Endodermal cell (in vitro differentiated cells): Measurements from ENCODE around the gene PARP3. TPM values are rescaled to one million over a fixed set of nuclear protein-coding genes. Genes with fewer than 3 reads are reported as not detected.
A peak's percentile ranks its signal among the peaks of the same experiment; 100 is the strongest.

Source experiments
- DNase-seq: peaks from one replicate; pipeline ENCODE4 v3.0.0-alpha.2; 2017
- H3K27ac ChIP-seq: 2 replicates; pipeline ENCODE4 v1.5.1; 2013; ENCODE audit warnings: mild to moderate bottlenecking, low read depth, low read length, moderate library complexity
- H3K27me3 ChIP-seq: 2 replicates; pipeline ENCODE4 v1.6.1; 2013; ENCODE audit warnings: mild to moderate bottlenecking, low read length, moderate library complexity; ENCODE audit not compliant: insufficient read depth, control insufficient read depth, poor library complexity, severe bottlenecking
- H3K36me3 ChIP-seq: 2 replicates; pipeline ENCODE4 v1.7.0; 2013; ENCODE audit warnings: mild to moderate bottlenecking, low read length, moderate library complexity; ENCODE audit not compliant: control insufficient read depth, insufficient read depth
- H3K4me1 ChIP-seq: one replicate; pipeline ENCODE4 v1.7.0; 2013; ENCODE audit warnings: low read length; ENCODE audit not compliant: control insufficient read depth, insufficient read depth
- H3K4me3 ChIP-seq: 2 replicates; pipeline ENCODE4 v1.5.1; 2013; ENCODE audit warnings: mild to moderate bottlenecking, low read length, moderate library complexity
- H3K9ac ChIP-seq: 2 replicates; pipeline ENCODE4 v1.6.1; 2013; ENCODE audit warnings: mild to moderate bottlenecking, low read length, moderate library complexity; ENCODE audit not compliant: poor library complexity, severe bottlenecking; ENCODE audit errors: extremely low read depth
- H3K9me3 ChIP-seq: 2 replicates; pipeline ENCODE4 v1.6.1; 2013; ENCODE audit warnings: mild to moderate bottlenecking, low read length, moderate library complexity; ENCODE audit not compliant: control insufficient read depth
- H3K27ac Mint-ChIP-seq: 2 replicates; pipeline ENCODE4 v1.8.0; 2020; ENCODE audit warnings: mixed read lengths
- H3K27me3 Mint-ChIP-seq: 2 replicates; pipeline ENCODE4 v1.8.0; 2021; ENCODE audit warnings: mild to moderate bottlenecking, mixed read lengths; ENCODE audit not compliant: insufficient read depth
- H3K36me3 Mint-ChIP-seq: 2 replicates; pipeline ENCODE4 v1.8.0; 2020; ENCODE audit warnings: low read depth, mixed read lengths
- H3K4me1 Mint-ChIP-seq: 2 replicates; pipeline ENCODE4 v1.8.0; 2020; ENCODE audit warnings: mixed read lengths
- H3K4me3 Mint-ChIP-seq: 2 replicates; pipeline ENCODE4 v1.8.0; 2020; ENCODE audit warnings: mild to moderate bottlenecking, moderate library complexity, mixed read lengths
- H3K9me3 Mint-ChIP-seq: 2 replicates; pipeline ENCODE4 v1.8.0; 2020; ENCODE audit warnings: mild to moderate bottlenecking, mixed read lengths
- WGBS, 2 experiments: methylation state at CpG; one replicate each; pipeline versions ENCODE4 v1.1.5 to v1.1.7; 2013; ENCODE audit warnings: missing lambda C conversion rate in 2 of 2, mixed read lengths in 1 of 2; ENCODE audit not compliant: insufficient coverage in 1 of 2, insufficient read length in 1 of 2; 5-methylcytosine and 5-hydroxymethylcytosine counted together
- total RNA-seq, 2 donors: library from RNA; stranded (reverse); fragmentation: NEBNext Ultra II Directional in 1 of 2; extraction: Animal tissue kit (Norgen Biotek cat#: 25700) in 1 of 2; gene quantifications; 2 replicates in 1 of 2; 3 replicates in 1 of 2; pipeline ENCODE4 v1.2.1, GENCODE V29; 2021
- TF ChIP-seq, protein P1 (sequence below): fragments of 200-600 bp; sonication (generic); conservative IDR thresholded peaks from 2 replicates; pipeline ENCODE4 v1.5.0; 2021; ENCODE audit warnings: antibody characterized with exemption, mild to moderate bottlenecking

Gene PARP3
- total RNA-seq, 2 donors from 2014 or later = 4.5 to 5.7 TPM

DNA sequence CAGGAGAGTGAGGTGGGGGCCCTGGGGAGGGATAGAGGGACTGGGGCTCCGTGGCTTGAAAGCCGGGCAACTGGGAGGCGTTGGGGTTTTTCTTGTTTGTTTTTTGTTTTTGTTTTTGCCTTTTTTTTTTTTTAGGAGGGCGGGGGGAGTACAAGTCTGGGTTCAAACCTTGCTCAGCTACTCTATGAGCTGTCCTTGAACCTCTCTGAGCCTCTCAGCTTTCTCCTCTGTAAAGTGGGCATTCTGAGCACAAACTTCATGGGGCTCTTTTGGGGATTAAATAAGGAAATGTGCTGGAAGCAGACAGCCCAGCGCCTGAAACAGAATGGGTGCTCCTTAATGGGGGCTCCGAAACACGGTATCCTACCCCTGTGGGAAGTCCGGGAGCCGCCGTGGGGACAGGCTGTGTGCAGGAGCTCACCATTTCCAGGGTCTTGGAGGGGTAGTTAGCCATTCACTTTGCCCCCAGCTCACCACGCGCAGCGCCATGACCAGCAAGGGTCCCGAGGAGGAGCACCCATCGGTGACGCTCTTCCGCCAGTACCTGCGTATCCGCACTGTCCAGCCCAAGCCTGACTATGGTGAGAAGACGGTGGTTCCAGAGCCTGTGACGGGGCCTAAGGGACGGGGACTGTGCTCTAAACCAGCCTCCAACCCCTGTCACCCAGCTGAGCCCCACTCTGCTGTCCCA is 41.6 kb downstream of the PARP3 start:
- Mint-ChIP-seq H3K4me3 (peak overlapping the region; percentile 69), H3K27ac (peak overlapping the region; percentile 97), H3K27me3 (no peaks in the 10 kb centered on the region), H3K9me3 (no peaks in the 10 kb centered on the region), H3K36me3 (peaks cover 5% of the 10 kb centered on the region), H3K4me1 (peaks cover 8% of the 10 kb centered on the region)
- peak overlapping the region; percentile 88 for H3K4me3 ChIP-seq
- H3K27me3 ChIP-seq = no peaks in the 10 kb centered on the region
- no peaks in the 10 kb centered on the region for H3K9me3 ChIP-seq
- H3K4me1 ChIP-seq = peaks cover 8% of the 10 kb centered on the region
- peak overlapping the region; percentile 76 for H3K9ac ChIP-seq
- TF ChIP-seq, protein P1, sequence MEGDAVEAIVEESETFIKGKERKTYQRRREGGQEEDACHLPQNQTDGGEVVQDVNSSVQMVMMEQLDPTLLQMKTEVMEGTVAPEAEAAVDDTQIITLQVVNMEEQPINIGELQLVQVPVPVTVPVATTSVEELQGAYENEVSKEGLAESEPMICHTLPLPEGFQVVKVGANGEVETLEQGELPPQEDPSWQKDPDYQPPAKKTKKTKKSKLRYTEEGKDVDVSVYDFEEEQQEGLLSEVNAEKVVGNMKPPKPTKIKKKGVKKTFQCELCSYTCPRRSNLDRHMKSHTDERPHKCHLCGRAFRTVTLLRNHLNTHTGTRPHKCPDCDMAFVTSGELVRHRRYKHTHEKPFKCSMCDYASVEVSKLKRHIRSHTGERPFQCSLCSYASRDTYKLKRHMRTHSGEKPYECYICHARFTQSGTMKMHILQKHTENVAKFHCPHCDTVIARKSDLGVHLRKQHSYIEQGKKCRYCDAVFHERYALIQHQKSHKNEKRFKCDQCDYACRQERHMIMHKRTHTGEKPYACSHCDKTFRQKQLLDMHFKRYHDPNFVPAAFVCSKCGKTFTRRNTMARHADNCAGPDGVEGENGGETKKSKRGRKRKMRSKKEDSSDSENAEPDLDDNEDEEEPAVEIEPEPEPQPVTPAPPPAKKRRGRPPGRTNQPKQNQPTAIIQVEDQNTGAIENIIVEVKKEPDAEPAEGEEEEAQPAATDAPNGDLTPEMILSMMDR = no peak
- no peaks in the 10 kb centered on the region for H3K36me3 ChIP-seq
- peak overlapping the region; percentile 10 for H3K27ac ChIP-seq
- no peak for DNase-seq
- 78 to 79% methylated on average over 9 to 22 of the region's 22 CpGs for WGBS, 2 experiments

DNA sequence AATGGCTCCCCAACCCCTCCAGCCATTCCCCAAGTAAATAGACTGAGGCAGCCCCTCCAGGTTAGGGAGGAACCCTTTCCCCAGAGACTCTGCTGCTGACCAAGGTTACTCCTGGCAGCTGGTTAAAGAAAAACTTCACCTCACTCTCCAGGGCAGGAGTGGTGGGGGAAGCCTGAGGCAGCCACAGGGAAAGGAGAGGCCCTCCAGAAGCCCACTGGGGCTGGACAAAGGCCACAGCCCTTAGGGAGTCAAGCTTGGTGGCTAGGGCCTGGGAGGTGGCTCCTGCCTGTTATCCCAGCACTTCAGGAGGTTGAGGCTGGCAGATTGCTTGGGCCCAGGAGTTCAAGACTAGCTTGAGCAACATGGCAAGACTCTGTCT is 42.1 kb downstream of the PARP3 start:
- TF ChIP-seq, protein P1 = no peak
- Mint-ChIP-seq H3K4me1 (peaks cover 8% of the 10 kb centered on the region), H3K27me3 (no peaks in the 10 kb centered on the region), H3K27ac (peak overlapping the region; percentile 97), H3K4me3 (peak overlapping the region; percentile 69), H3K36me3 (peaks cover 2% of the 10 kb centered on the region), H3K9me3 (no peaks in the 10 kb centered on the region)
- Histone ChIP-seq H3K27ac (no peak overlapping the region), H3K4me3 (peak overlapping the region; percentile 88), H3K27me3 (no peaks in the 10 kb centered on the region), H3K4me1 (peaks cover 8% of the 10 kb centered on the region), H3K36me3 (no peaks in the 10 kb centered on the region), H3K9ac (no peak overlapping the region), H3K9me3 (no peaks in the 10 kb centered on the region)
- DNase-seq = no peak

DNA sequence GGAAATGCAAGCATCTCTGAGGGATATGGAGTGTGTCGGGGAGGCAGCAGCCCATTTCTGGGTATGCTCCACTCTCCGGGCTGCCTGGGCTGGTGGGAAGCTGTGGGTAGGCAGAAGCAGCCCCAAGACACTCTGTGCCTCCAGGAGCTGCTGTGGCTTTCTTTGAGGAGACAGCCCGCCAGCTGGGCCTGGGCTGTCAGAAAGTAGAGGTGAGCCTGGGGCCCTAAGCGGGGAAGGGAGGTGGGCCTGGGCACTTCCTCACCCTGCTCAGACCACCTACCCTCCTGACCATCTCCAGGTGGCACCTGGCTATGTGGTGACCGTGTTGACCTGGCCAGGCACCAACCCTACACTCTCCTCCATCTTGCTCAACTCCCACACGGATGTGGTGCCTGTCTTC is 42.9 kb downstream of the PARP3 start:
- Histone ChIP-seq H3K27me3 (no peaks in the 10 kb centered on the region), H3K4me1 (peaks cover 8% of the 10 kb centered on the region), H3K9ac (no peak overlapping the region), H3K9me3 (no peaks in the 10 kb centered on the region), H3K27ac (no peak overlapping the region), H3K36me3 (no peaks in the 10 kb centered on the region), H3K4me3 (no peak overlapping the region)
- TF ChIP-seq, protein P1 = no peak
- Mint-ChIP-seq H3K9me3 (no peaks in the 10 kb centered on the region), H3K4me3 (no peak overlapping the region), H3K27me3 (no peaks in the 10 kb centered on the region), H3K4me1 (peaks cover 8% of the 10 kb centered on the region), H3K36me3 (peaks cover 2% of the 10 kb centered on the region), H3K27ac (peak overlapping the region; percentile 55)
- 90 to 95% methylated on average over 2 to 6 of the region's 6 CpGs for WGBS, 2 experiments
- DNase-seq = no peak
